Thyroid gland (tissue), 4 donors: Measurements from ENCODE around the gene MLPH.

Source experiments
- POLR2A ChIP-seq, 2 donors: fragments of 450-650 bp; IDR thresholded peaks; one replicate each; pipeline ENCODE4 v1.6.1; 2017; ENCODE audit warnings: antibody characterized with exemption in 2 of 2, mild to moderate bottlenecking in 2 of 2, moderate library complexity in 1 of 2
- TF ChIP-seq, protein P1 (sequence below), 6 experiments: fragments of 200-600 bp in 3 of 6; fragments of 450-650 bp in 3 of 6; sonication (generic) in 3 of 6; IDR thresholded peaks; one replicate each; pipeline ENCODE4 v1.5.1; 2016 to 2019; ENCODE audit warnings: antibody characterized with exemption in 6 of 6, mild to moderate bottlenecking in 2 of 6, inconsistent platforms in 1 of 6, moderate library complexity in 1 of 6

DNA sequence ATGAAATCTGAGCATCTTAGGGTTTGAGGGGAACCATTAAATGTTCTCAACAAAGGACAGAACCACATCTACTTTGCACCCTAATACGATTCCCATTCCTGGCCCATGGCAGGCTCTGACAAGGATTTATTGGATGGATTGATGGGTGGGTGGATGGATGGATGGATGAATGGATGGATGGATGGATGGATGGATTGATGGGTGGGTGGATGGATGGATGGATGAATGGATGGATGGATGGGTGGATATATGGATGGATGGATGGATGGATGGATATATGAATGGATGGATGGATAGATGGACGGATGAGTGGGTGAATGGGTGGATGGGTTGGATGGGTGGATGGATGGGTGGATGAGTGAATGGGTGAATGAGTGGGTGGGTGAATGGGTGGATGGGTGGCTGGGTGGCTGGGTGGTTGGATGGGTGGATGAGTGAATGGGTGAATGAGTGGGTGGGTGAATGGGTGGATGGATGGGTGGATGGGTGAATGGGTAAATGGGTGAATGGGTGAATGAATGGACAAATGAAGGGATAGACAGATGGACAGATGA lies 29.6 kb upstream of the MLPH start:
- TF ChIP-seq, protein P1, sequence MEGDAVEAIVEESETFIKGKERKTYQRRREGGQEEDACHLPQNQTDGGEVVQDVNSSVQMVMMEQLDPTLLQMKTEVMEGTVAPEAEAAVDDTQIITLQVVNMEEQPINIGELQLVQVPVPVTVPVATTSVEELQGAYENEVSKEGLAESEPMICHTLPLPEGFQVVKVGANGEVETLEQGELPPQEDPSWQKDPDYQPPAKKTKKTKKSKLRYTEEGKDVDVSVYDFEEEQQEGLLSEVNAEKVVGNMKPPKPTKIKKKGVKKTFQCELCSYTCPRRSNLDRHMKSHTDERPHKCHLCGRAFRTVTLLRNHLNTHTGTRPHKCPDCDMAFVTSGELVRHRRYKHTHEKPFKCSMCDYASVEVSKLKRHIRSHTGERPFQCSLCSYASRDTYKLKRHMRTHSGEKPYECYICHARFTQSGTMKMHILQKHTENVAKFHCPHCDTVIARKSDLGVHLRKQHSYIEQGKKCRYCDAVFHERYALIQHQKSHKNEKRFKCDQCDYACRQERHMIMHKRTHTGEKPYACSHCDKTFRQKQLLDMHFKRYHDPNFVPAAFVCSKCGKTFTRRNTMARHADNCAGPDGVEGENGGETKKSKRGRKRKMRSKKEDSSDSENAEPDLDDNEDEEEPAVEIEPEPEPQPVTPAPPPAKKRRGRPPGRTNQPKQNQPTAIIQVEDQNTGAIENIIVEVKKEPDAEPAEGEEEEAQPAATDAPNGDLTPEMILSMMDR (IDR thresholded peaks at IDR 0.05) = no peak
- TF ChIP-seq POLR2A (IDR thresholded peaks at IDR 0.05) = no peak
